Epithelial cell of proximal tubule (primary cell): ENCODE measurements around the gene PHLPP1. TPM values are rescaled to one million over a fixed set of nuclear protein-coding genes. Genes with fewer than 3 reads are reported as not detected.

Source experiments
- DNase-seq: peaks from one replicate; pipeline ENCODE4 v3.0.0-alpha.2; 2011; ENCODE audit warnings: low read depth
- H3K4me3 ChIP-seq: 2 replicates; pipeline ENCODE4 v1.5.1; 2011; ENCODE audit warnings: low read depth, mild to moderate bottlenecking, low read length
- CTCF ChIP-seq: conservative IDR thresholded peaks from 2 replicates; pipeline ENCODE4 v1.5.1; 2012; ENCODE audit warnings: low read depth, mild to moderate bottlenecking, low read length
- total RNA-seq: library from RNA; depleted of rRNA; stranded (reverse); fragments of >200 nt; gene quantifications from 2 replicates; pipeline ENCODE4 v1.2.3, GENCODE V29; 2015

The PHLPP1 gene
- total RNA-seq, 1 donor from 2014 or later: 9.0 TPM

- no peak for TF ChIP-seq CTCF
- H3K4me3 ChIP-seq: no peak overlapping the region
- no peak for DNase-seq
Observed at GRCh38 chr18:63001861-63002260, 286.5 kb downstream of the PHLPP1 start.

- no peak for DNase-seq
- TF ChIP-seq CTCF: no peak
- no peak overlapping the region for H3K4me3 ChIP-seq
Observed at GRCh38 chr18:63002305-63002704, 287.0 kb downstream of the PHLPP1 start.

GRCh38 chr18:63002803-63003445 is 287.6 kb downstream of the PHLPP1 start:
- no peak for TF ChIP-seq CTCF
- DNase-seq: no peak
- H3K4me3 ChIP-seq: no peak overlapping the region

GRCh38 chr18:63003899-63004298 is 288.6 kb downstream of the PHLPP1 start:
- TF ChIP-seq CTCF: no peak
- DNase-seq: no peak
- H3K4me3 ChIP-seq: no peak overlapping the region

GRCh38 chr18:63004466-63005089 is 289.2 kb downstream of the PHLPP1 start:
- DNase-seq: no peak
- no peak overlapping the region for H3K4me3 ChIP-seq
- no peak for TF ChIP-seq CTCF

GRCh38 chr18:63005306-63005705 is 290.0 kb downstream of the PHLPP1 start:
- H3K4me3 ChIP-seq: no peak overlapping the region
- no peak for TF ChIP-seq CTCF
- DNase-seq: no peak

- TF ChIP-seq CTCF: no peak
- no peak overlapping the region for H3K4me3 ChIP-seq
Observed at GRCh38 chr18:63007231-63007630, 291.9 kb downstream of the PHLPP1 start.

More at GRCh38 chr18:63007231-63007630, 291.9 kb downstream of the PHLPP1 start:
- DNase-seq: no peak
